Loucy (cell line): ENCODE results near the gene CEPT1.

Source experiments
- CTCF ChIP-seq: fragments of 200-600 bp; sonication (generic); conservative IDR thresholded peaks from 2 replicates; pipeline ENCODE4 v1.5.1; 2014; ENCODE audit warnings: mild to moderate bottlenecking, antibody characterized with exemption, low read length
- EZH2phosphoT487 ChIP-seq: fragments of 200-600 bp; IDR thresholded peaks from 2 replicates; pipeline ENCODE4 v1.6.1; 2018; ENCODE audit warnings: antibody characterized with exemption, mild to moderate bottlenecking, moderate library complexity, borderline replicate concordance

DNA sequence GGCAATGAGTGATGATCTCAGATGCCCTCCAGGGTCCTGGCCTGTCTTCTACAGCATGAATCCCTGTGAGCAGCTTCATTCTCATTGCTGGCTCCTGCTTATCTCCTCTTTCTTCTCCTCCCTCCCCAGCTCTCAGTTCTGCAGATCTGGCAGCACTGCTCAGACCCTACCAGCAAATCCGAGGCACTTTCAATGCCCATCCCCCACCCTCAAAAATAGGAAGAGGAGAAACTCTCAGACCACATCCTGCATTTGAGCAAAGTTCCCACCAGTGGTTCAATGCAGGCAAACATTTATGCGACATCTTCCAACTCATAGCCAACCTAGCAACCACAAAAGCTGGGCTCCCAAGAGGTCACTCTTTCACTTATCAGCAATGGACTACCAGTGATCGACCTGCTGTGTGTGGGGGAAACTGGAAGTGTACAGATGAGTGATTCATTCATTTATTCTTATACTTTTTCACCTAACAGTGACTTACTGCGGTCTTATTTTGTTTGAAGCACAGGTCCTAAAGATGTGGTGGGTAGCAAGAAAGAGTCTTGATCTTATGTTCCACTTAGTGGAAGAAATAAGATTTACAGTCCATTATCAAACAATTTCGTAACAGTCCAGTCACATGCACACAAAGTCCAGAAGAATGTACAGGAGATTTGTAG lies 81.7 kb downstream of the CEPT1 start:
- TF ChIP-seq CTCF, result 0 out of 2 replicates have a peak, but pooled peaks have one; percentile 12
- TF ChIP-seq EZH2phosphoT487, result no peak
